Putamen (tissue), 1 donor: ENCODE results near the gene JKAMP.
"Not testable (repeated sequence)": the region's sequence is repeated elsewhere in the genome, so short reads cannot be mapped to it uniquely, and the experiment has no call there.

Source experiments
- DNase-seq: peaks from one replicate; pipeline ENCODE4 v3.0.0-alpha.2; 2016; ENCODE audit warnings: low spot score

Gene JKAMP, protein sequence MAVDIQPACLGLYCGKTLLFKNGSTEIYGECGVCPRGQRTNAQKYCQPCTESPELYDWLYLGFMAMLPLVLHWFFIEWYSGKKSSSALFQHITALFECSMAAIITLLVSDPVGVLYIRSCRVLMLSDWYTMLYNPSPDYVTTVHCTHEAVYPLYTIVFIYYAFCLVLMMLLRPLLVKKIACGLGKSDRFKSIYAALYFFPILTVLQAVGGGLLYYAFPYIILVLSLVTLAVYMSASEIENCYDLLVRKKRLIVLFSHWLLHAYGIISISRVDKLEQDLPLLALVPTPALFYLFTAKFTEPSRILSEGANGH

DNA sequence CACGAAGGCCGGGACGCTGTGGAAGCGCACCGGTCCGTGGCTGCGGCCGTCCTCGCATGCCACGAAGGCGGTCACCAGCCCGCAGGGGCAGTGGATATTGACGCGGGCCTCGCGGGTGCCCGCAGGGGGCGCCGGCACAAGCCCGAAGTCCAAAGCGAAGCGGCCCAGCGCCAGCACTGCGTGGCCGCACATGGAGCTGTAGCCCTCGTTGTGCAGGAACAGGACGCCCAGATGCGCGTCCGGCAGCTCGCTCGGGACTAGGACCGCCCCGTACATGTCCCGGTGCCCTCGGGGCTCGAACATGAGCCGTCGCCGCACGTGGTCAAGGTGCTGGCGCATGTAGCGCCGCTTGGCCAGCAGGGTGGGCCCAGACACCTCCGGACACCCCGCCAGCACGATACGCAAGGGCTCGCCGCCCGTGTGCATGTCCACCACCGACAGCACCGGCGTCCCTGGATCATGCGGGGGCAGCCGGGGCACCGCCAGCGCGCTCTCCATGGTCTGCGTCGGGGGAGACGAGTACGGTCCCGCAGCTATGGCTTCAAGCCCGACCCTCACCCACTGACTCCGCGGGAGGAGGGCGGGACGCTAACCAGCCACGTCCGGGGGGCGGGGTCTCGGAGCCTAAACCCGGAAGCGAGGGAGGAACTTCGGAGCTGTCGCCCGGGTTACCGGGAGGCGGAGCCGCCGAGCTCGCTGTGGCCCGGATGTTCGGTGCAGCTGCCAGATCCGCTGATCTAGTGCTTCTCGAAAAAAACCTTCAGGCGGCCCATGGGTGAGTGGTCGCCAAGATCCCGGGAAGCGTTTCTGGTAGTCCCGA, at the start of gene JKAMP, which contains the start of gene L3HYPDH:
Gene JKAMP, plus strand, starts transcription at position 699 of the 820 bp plus-strand sequence. Its CDS starts 73 bp downstream, at position 772.
Gene L3HYPDH, minus strand, starts transcription at position 590 of the 820 bp plus-strand sequence. Its CDS starts 92 bp downstream, at position 498.
- DNase-seq, result peak; percentile 95

DNA sequence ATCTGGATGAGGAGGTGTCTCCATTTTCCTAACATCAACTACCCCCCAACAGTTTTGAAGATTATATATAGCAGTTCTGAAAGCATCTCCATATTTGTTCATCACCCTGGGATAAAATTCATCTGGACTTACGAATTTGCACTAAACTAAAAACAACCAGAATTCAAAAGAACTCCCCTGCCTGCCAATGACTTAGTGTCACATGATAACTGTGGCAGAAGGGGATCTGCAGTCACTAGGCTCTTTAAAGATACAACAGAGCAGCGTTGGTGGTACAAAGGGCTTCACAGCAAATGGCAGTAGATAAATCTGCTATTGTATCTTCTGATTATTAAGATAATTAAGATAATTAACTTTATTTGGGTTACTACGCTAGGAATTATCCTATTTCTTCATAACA, 49.2 kb upstream of the JKAMP start:
- DNase-seq, result no peak

DNA sequence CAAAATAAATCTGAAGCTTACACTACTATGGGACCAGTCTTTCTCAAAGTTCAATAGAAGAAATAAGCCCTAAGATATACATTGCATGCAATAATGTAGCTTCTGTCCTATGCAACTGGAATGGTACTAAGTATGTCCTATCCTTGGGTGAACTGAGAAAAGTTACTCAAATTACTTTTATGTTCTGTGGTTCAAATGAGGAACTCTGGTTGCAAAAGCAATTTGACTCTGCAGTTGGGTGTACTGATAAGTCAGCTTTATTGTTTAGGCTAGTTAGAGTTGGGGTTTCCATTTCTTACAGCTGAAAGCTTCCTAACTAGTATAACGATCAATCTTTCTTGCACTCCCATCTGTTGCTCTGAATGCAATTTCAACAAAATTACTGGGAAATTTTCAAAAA, 48.3 kb upstream of the JKAMP start:
- no peak for DNase-seq

DNA sequence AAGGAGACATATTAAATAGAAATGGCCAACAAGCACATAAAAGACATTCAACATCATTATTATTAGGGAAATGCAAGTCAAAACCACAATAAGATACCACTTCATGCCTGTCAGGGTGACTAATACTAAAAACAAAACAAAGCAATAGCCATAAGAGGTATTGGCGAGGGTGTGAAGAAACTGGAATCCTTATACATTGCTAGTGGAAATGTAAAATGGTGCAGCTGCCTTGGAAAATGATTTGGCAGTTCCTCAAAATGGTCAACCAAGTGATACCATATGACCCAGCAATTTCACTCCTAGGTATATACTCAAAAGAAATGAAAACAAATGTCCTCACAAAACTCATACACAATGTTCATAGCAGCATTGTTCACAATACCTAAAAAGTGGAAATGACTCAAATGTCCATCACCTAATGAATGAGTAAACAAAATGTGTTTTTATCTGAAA, 46.1 kb upstream of the JKAMP start:
- DNase-seq, result no peak

DNA sequence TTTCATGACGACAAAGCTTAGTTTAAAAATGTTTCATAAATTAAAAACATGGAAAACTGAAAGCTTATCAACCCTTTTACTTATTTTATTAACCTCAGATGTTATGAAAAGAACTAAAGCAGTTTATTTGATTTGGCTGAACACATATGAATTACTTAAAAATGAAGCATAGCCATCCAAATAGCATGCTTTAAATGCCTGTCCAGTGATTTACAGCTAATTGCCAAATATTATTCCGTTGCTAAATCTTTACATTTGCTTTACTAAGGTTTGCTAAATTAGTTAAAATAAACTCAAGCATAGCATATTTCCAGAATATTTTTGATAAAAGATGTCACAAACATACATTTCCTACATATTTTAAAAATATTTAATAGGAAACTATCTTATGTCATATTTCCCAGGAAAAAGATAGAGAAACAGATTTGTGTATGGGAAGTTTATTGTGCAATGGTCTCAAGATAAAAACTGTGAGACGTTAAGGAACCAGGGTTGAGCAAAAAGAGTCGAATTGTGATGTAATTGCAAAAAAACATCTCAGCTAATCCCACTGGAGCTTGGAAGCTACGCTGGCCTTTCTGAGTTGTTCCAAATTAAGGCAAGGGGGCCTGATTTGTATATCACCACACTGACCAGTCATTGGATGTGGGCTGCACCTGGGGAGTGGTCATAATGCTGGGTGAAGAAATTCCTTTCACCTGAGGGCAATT, 44.9 kb upstream of the JKAMP start:
- DNase-seq, result no peak

DNA sequence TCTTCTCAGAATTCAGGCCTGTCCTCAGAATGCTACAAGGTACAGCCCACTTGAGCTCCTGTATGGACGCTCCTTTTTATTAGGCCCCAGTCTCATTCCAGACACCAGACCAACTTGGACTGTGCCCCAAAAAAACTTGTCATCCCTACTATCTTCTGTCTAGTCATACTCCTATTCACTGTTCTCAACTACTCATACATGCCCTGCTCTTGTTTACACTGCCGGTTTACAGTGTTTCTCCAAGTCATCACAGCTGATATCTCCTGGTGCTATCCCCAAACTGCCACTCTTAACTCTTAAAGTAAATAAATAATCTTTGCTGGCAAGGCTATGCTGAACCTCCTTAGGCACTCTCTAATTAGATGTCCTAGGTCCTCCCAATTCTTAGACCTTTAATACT, 35.6 kb upstream of the JKAMP start:
- not testable (repeated sequence) for DNase-seq

DNA sequence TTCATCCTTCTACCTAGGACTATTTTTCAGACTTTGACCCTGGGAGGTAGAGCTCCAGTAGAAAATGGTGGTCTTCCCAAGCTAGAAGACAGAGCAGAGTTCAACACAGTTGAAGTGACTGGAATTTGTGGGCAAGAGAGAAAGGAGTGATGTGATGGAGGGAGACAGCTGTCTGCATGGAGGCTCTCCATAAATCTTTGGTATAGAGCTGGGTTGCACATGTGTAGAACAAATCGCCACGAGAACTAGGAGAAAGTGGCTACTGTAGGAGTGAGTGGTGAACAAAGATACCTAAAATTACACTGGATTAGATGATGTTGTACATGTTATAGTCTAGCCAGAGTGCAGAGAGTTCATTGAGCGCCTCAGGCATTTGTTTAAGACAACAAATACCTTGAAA, 33.6 kb upstream of the JKAMP start:
- no peak for DNase-seq

DNA sequence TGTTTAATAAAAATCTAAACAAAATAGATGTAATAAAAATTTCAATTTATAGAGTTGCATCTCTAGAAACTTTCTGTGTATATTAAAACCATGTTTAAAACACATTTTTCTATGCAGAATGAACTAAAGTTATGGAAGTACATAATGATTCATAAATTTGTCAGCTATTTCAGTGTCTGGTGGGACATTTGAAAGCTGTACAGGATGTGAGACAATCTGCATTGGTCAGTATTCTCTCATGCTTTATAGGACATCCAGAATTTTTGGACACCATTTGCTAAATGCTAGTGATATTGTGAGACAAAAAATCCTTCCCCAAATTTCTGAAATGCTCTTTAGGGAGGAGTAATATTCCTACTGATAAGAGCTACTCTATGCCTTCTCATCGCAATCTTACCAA, 32.5 kb upstream of the JKAMP start:
- DNase-seq, result no peak

DNA sequence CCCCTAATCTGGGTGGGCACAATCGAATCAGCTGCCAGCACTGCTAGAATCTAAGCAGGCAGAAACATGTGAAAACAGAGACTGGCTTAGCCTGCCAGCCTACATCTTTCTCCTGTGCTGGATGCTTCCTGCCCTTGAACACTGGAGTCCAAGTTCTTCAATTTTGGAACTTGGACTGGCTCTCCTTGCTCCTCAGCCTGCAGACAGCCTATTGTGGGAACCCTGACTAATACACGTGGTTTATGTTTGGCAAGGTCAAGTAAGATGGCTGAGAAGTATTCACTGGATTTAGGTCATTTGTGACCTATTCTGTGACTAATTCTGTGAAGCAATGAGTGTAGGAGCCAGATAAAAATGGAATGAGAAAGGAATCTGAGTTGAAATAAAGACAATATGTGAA, 30.2 kb upstream of the JKAMP start:
- no peak for DNase-seq

DNA sequence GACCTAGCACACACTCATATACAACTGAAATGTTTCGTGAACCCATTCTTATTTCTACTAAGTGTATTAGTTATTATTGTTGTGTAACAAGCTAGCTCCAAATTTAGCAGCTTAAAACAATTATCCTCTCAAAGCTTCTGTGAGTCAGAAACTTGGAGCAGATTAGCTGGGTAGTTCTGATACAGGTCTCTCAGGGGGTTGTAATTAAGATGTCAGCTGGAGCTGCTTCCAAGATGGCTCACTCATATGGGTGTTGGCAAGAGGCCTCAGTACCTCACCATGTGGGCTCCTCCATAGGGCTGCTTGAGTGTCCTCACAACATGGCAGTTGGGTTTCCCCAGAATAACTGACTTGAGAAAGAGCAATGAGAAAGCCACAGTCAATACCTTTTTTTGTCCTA, 28.9 kb upstream of the JKAMP start:
- no peak for DNase-seq

DNA sequence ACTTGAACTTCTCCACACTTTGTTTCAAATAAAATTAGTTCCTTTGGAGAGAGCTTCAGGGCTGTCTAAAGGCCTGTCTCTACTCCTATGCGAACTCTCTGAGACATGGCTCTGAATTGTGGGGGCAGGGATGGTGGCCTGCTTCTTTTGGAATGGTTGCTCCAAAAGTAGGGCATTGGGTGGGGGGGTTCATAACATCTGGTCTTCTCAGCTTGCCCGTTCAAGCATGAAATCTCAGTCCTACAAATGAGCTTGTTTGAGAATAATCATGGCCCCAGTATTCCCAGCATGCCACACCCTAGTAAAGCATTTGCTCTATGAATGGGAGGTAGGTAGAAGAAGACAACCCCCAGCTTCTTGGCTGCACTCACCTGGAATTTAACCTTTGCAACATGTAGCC, 25.8 kb upstream of the JKAMP start:
- DNase-seq, result no peak

DNA sequence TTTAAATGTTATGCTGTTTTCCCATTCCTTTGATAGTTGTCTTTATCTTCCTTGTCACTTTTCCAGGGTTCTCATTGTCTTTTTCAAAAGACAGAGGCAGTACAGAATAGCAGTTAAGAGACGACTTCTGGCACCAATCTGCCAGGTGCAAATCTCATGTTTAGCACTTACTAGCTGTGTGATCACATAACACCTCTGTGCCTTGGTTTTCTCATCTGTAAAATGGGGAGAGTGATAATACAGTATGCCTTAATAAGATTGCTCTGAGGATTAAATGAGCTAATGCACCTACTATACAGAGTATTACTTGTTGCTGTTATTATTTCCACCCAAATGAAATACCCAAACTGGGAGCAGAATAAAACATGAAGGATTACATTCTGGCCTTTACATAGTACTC, 23.9 kb upstream of the JKAMP start:
- DNase-seq, result no peak

DNA sequence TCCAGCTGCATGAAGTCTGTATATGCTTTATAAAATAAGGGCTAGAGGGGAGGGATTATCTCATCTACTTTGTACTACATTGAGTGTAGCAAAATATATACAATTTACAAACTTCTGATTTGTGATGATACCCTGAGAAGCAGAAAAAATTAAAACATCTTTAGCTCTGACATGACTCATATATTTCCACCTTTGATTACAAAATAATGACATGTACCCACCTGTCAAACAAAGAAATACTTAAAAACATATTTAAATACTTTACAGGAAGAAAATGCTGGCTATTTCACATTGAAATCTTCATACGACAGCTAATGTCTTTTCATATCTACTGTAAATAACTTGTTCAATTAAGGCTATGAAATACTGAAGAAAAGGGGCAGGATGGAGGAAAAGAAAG, 22.4 kb upstream of the JKAMP start:
- DNase-seq, result no peak

DNA sequence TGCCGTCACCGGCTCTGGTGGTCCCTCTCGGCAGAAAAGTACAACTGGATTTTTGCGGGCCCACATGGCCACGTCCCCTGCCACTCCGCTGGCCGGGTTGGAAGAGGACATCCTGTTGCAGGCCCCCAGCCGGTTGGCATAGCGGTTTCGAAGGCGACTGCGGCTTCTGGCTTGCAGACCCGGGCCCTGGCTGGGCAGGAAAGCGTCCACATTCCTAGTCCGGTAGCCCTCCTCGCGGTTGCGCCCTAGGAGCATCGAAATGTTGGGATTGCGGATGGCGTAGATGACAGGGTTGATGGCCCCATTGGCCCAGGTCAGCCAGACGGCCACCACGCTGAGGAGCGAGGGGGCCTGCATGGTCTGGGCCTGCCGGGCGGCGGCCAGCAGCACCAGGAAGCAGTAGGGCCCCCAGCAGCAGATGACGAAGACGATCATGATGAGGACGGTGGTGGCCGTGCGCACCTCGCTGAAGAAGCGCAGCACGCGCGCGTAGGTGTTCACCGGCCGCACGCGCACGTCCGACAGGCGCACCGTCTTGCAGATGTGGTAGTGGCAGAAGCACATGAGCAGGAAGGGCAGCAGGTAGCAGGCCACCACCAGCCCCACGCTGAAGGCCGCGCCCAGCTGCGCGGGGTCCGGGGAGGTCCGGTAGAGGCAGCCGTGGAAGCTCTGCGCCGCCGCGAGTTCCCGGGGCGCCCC, 20.4 kb upstream of the JKAMP start:
- no peak for DNase-seq

DNA sequence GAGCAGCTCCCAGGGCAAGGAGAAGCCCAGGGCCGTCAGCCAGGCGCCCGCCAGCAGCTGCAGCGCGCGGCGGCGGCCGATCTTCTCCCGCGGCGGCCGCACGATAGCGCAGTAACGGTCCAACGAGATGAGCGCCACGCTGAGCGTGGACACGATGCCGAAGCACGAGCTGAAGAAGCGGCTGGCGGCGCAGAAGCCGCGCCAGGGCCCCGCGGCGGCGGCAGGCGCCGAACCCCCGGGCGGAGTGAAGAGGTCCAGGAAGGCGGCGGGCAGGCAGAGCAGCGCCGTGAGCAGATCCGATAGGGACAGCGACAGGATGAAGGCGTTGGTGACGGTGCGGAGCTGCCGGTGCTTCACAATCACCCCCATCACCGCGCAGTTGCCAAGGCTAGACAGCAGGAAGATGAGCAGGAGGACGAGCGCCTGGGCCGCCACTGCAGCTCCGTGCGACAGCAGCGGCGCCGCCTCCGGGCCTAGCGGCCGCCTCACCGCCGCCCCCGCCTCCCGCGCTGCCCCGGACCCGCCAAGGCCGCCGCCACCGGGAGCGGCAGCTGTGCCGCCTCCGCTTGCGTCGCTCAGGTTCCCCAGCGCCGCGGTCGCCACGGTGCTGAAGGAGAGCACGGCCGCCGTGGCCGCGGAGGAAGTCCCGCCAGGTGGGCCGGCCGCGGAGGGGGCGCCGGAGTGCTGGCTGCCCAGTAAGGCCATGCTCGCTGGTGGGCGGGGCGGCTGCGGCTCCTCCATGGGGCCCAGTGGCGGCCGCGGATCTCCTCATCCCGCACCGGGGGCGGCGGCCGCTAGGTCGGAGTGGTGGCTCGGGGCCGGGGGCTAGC, 19.6 kb upstream of the JKAMP start:
- peak; percentile 44 for DNase-seq

DNA sequence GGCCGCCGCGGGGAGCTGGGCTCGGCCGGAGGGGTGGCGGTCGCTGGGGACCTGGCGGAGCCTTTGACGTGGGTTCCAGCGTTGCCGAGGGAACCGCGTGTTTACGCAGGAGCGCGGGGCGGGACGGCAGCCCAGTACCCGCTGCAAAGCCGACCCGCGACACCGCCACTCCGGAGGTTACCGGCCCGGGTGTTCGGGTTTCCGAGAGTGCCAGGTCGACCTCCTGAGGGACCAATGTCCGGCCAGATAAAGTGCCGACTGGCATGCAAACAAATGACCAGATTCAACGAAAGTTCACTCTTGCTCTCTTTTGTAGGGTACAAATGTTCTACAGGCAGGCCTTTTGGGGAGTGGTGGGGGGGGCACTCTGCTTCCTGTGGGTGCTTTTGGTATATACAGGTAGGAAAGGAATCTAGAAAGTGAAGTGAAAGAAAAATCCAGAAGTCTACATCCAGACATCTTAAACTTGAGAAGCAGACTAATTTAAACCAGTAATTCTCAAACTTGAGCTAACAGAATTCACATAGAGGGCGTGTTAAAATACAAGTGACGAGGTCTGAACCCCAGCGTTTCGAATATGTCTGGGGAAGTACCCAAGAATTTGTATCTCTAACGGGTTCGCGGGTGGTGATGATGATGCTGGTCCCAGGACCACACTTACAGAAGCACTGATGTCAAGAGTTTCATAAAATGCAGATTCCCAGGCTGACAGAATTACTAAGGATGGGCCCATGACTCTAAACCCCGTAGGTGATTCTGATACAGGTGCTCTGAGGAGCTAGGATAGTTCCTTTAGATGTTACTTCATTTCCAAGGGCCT, 18.8 kb upstream of the JKAMP start, which contains the start of gene GPR135:
Gene GPR135, minus strand, starts transcription at position 65 of the 820 bp plus-strand sequence. CDS start 154 bp downstream, outside the sequence.
- DNase-seq, result peak; percentile 40

DNA sequence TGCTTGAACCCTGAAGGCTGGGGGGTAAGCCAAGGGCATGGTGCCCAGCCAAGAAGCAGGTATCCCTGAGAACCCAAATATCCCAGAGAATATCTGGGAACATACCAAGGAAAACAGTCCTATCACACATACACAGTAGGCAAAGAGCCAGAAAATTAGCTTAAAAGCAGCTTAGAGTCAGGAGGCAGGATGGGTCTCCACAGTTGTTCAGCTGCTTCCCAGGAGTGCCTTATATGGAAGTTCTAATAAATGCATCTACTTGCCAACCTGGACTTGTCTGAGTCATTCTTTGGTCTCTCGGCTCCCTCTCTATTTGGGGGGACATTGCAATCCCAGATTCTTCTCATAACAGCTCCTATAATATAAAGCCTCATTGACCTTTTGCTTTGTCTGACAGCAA, 10.1 kb upstream of the JKAMP start:
- DNase-seq, result no peak

DNA sequence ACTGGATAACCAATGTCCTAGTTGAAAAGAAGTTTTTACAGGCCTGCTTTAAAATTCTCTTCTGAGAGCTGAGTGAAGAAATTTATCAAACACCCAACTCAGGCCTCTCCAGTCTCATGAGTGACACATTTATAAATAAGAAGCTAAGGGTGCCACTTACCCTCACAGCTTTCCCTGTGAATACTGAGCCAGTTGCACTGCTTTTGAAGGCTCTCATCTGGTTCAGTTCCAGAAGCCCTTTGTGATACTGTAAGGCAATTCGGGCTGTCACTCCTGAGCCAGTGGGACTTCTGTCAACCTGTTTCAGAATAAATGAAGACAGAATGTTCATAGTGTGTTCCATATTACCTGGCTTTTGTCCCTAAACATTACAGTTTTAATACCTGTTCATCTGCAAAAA, 8.6 kb upstream of the JKAMP start:
- no peak for DNase-seq

DNA sequence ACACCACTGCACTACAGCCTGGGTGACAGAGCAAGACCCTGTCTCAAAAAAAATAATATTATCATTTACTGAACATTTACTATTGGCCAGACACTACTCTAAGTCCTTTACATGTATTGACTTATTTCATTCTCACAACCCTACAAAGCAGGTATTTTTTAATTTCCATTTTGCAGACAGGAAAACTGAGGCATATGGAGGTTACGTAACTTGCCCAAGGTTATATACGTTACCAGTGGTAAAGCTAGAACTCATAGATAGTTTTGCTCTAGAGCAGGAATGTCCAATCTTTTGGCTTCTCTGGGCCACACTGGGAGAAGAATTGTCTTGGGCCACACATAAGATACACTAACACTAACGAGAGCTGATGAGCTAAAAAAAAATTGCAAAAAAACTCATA, 5.8 kb upstream of the JKAMP start:
- DNase-seq, result no peak

DNA sequence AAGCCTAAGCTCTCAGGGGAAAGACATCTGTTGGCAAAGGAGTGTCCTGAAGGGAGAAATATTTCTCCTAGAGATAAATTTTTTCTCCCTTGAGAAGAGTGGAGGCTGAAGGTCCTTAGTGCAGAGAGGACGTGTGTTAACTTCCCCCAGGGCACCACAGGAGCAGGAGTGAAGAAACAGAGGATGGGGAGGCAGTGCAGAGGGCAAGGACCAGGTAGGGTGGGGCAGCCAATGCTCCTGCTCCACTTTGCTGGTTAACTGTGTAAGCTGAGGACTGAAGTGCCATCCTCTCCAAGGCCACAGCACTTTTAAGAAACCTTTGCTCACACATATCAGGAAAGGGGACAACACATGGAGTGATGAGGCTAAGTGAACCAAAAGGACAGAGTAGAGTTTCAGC, 4.2 kb upstream of the JKAMP start:
- no peak for DNase-seq
